ENCODE results near the gene EFNA3. TPM values are rescaled to one million over a fixed set of nuclear protein-coding genes. Genes with fewer than 3 reads are reported as not detected.
"Not testable (repeated sequence)": the region's sequence is repeated elsewhere in the genome, so short reads cannot be mapped to it uniquely, and the experiment has no call there.

The EFNA3 gene
- total RNA-seq, 4 donors from 2014 or later = 0.91 to 1.7 (median 1.7) TPM; not detected in 1

GRCh38 chr1:155113450-155113980 lies 34.9 kb downstream of the EFNA3 start:
- intact Hi-C loops (cut with DNase I) = no loop called here
- H3K4me1 ChIP-seq = no peaks in the 10 kb centered on the region

GRCh38 chr1:155116113-155116764 lies 37.6 kb downstream of the EFNA3 start:
- Histone ChIP-seq H3K4me1 (no peaks in the 10 kb centered on the region), H3K9me3 (no peaks in the 10 kb centered on the region), H3K36me3 (no peaks in the 10 kb centered on the region), H3K27ac (replicated peaks in 1 of 4) (no peak overlapping the region), H3K27me3 (peaks cover 0 to 10% (median 0%) of the 10 kb centered on the region in 4 donors), H3K4me3 (no peak overlapping the region)
- 65% methylated on average over 5 of the region's 5 CpGs for WGBS
- no peak for DNase-seq (ENCODE audit: extremely low spot score)
- intact Hi-C loops (cut with DNase I) = no loop called here
- TF ChIP-seq EP300 (IDR thresholded peaks at IDR 0.05) (no peak), CTCF (IDR thresholded peaks at IDR 0.05) (no peak), POLR2AphosphoS5 (IDR thresholded peaks at IDR 0.05) (no peak), POLR2A (IDR thresholded peaks at IDR 0.05; ENCODE audit: low read depth) (no peak)

More at GRCh38 chr1:155113450-155113980, 34.9 kb downstream of the EFNA3 start:
- Histone ChIP-seq H3K36me3 (no peaks in the 10 kb centered on the region), H3K4me3 (no peak overlapping the region), H3K27me3 (peaks cover 0 to 10% (median 0%) of the 10 kb centered on the region in 4 donors), H3K27ac (replicated peaks in 1 of 4) (no peak overlapping the region), H3K9me3 (no peaks in the 10 kb centered on the region)
- no peak for DNase-seq (ENCODE audit: extremely low spot score)
- WGBS = 73% methylated on average over 5 of the region's 5 CpGs
- TF ChIP-seq POLR2AphosphoS5 (IDR thresholded peaks at IDR 0.05) (no peak), CTCF (IDR thresholded peaks at IDR 0.05) (no peak), POLR2A (IDR thresholded peaks at IDR 0.05; ENCODE audit: low read depth) (no peak), EP300 (IDR thresholded peaks at IDR 0.05) (no peak)

- intact Hi-C loops (cut with DNase I) = no loop called here
- TF ChIP-seq POLR2AphosphoS5 (IDR thresholded peaks at IDR 0.05) = no peak
- no peak for TF ChIP-seq POLR2A (IDR thresholded peaks at IDR 0.05; ENCODE audit: low read depth)
- TF ChIP-seq EP300 (IDR thresholded peaks at IDR 0.05) = no peak
- TF ChIP-seq CTCF (IDR thresholded peaks at IDR 0.05) = no peak
- WGBS = 85% methylated on average over 4 of the region's 4 CpGs
- Histone ChIP-seq H3K36me3 (no peaks in the 10 kb centered on the region), H3K4me3 (no peak overlapping the region), H3K27ac (replicated peaks in 1 of 4) (no peak overlapping the region), H3K27me3 (peaks cover 0 to 10% (median 0%) of the 10 kb centered on the region in 4 donors), H3K9me3 (no peaks in the 10 kb centered on the region), H3K4me1 (no peaks in the 10 kb centered on the region)
- no peak for DNase-seq (ENCODE audit: extremely low spot score)
These were observed 39.0 kb downstream of the EFNA3 start for GRCh38 chr1:155117610-155118009.

GRCh38 chr1:155118090-155118489 lies 39.5 kb downstream of the EFNA3 start:
- H3K4me1 ChIP-seq; H3K27me3 ChIP-seq; H3K27ac ChIP-seq (replicated peaks in 1 of 4); H3K4me3 ChIP-seq; DNase-seq (ENCODE audit: extremely low spot score); H3K9me3 ChIP-seq; H3K36me3 ChIP-seq; intact Hi-C loops (cut with DNase I): not testable (repeated sequence)
- WGBS = 92% methylated on average over 7 of the region's 7 CpGs

GRCh38 chr1:155120253-155120652 lies 41.6 kb downstream of the EFNA3 start:
- peaks cover 0 to 10% (median 0%) of the 10 kb centered on the region in 4 donors for H3K4me1 ChIP-seq
- 69% methylated on average over 6 of the region's 6 CpGs for WGBS
- no peak for DNase-seq (ENCODE audit: extremely low spot score)
- no peaks in the 10 kb centered on the region for H3K9me3 ChIP-seq
- intact Hi-C loops (cut with DNase I) = no loop called here
- peaks cover 0 to 10% (median 0%) of the 10 kb centered on the region in 4 donors for H3K27me3 ChIP-seq
- H3K4me3 ChIP-seq = no peak overlapping the region
- H3K27ac ChIP-seq (replicated peaks in 1 of 4) = no peak overlapping the region
- TF ChIP-seq POLR2AphosphoS5 (IDR thresholded peaks at IDR 0.05) = no peak
- no peak for TF ChIP-seq EP300 (IDR thresholded peaks at IDR 0.05)
- TF ChIP-seq POLR2A (IDR thresholded peaks at IDR 0.05; ENCODE audit: low read depth) = no peak
- TF ChIP-seq CTCF (IDR thresholded peaks at IDR 0.05) = no peak
- H3K36me3 ChIP-seq = no peaks in the 10 kb centered on the region

Measured in esophagus muscularis mucosa (tissue), 4 donors.